Neural cell (in vitro differentiated cells): Measurements from ENCODE around the gene PRMT2.

Source experiments
- CTCF ChIP-seq: fragments of 450-650 bp; IDR thresholded peaks from 2 replicates; pipeline ENCODE4 v1.5.1; 2014; ENCODE audit warnings: antibody characterized with exemption, mild to moderate bottlenecking, moderate library complexity; ENCODE audit not compliant: poor library complexity, severe bottlenecking
- EZH2 ChIP-seq: fragments of 200-600, 300-800 bp; shearing (Covaris generic), sonication (generic); IDR thresholded peaks from 2 replicates; pipeline ENCODE4 v1.6.1; 2014; ENCODE audit warnings: antibody characterized with exemption, low read length, borderline replicate concordance, mild to moderate bottlenecking; ENCODE audit not compliant: insufficient read depth, poor library complexity, severe bottlenecking
- POLR2AphosphoS5 ChIP-seq: IDR thresholded peaks from 2 replicates; pipeline ENCODE4 v1.6.1; 2012
- RAD21 ChIP-seq: fragments of 450-650 bp; conservative IDR thresholded peaks from 2 replicates; pipeline ENCODE4 v1.6.1; 2014; ENCODE audit warnings: antibody characterized with exemption, mild to moderate bottlenecking, moderate library complexity
- REST ChIP-seq: IDR thresholded peaks from 2 replicates; pipeline ENCODE4 v1.6.1; 2012; ENCODE audit warnings: borderline replicate concordance
- SMC3 ChIP-seq: fragments of 450-650 bp; conservative IDR thresholded peaks from 2 replicates; pipeline ENCODE4 v1.6.1; 2014; ENCODE audit warnings: antibody characterized with exemption, mild to moderate bottlenecking, moderate library complexity; ENCODE audit not compliant: poor library complexity

GRCh38 chr21:46646541-46647154 lies 11.2 kb downstream of the PRMT2 start:
- TF ChIP-seq REST (no peak), POLR2AphosphoS5 (no peak), CTCF (no peak), SMC3 (no peak), EZH2 (no peak), RAD21 (no peak)
